WTC11 (cell line): Measurements from ENCODE around the gene TMIGD1.

ENCODE experiments used
- CTCF ChIP-seq: fragments of 200-600 bp; IDR thresholded peaks from 2 replicates; pipeline ENCODE4 v1.8.0; 2022; ENCODE audit warnings: antibody characterized with exemption
- KAT7 ChIP-seq: sonication (generic); formaldehyde crosslinking; IDR thresholded peaks from 2 replicates; pipeline ENCODE4 v1.8.1; 2023; ENCODE audit warnings: missing genetic modification reagents, mild to moderate bottlenecking, borderline replicate concordance
- ZNF512 ChIP-seq: sonication (generic); formaldehyde crosslinking; IDR thresholded peaks from 2 replicates; pipeline ENCODE4 v1.8.1; 2022; ENCODE audit warnings: missing genetic modification reagents, borderline replicate concordance
- ZNF532 ChIP-seq: fragments of 250-450 bp; sonication (Bioruptor Pico); IDR thresholded peaks from 2 replicates; pipeline ENCODE4 v1.9.0; 2021; ENCODE audit warnings: mild to moderate bottlenecking, borderline replicate concordance
- ZSCAN18 ChIP-seq: fragments of 250-450 bp; sonication (Bioruptor Pico); IDR thresholded peaks from 2 replicates; pipeline ENCODE4 v2.1.2; 2022; ENCODE audit warnings: mild to moderate bottlenecking, moderate library complexity

- TF ChIP-seq ZNF512 (CRISPR knock-in tag) (no peak), CTCF (no peak), ZSCAN18 (CRISPR knock-in tag) (no peak), ZNF532 (CRISPR knock-in tag) (no peak), KAT7 (CRISPR knock-in tag) (no peak)
These were observed 19.4 kb downstream of the TMIGD1 start for GRCh38 chr17:30314474-30314873.
